ENCODE measurements around the gene DNAJC11. TPM values are rescaled to one million over a fixed set of nuclear protein-coding genes. Genes with fewer than 3 reads are reported as not detected.

The DNAJC11 gene
- total and polyA plus RNA-seq, 4 experiments from 2014 or later: 10.5 to 41.6 (median 31.7) TPM

- no peak overlapping the region for H3K27ac Mint-ChIP-seq
- H3K36me3 ChIP-seq (ENCODE audit: insufficient read depth, low read length): no peaks in the 10 kb centered on the region
- H3K4me1 Mint-ChIP-seq: peaks cover 0 to 2% (median under 1%) of the 10 kb centered on the region in 4 donors
- no peak overlapping the region for H3K4me3 Mint-ChIP-seq
- no peaks in the 10 kb centered on the region for H3K27me3 ChIP-seq (ENCODE audit: insufficient read depth, low read length)
- no peaks in the 10 kb centered on the region for H3K36me3 Mint-ChIP-seq
- H3K4me1 ChIP-seq (ENCODE audit: insufficient read depth, low read length): no peaks in the 10 kb centered on the region
- ChIA-PET POLR2A (ENCODE audit: partially characterized antibody) (no interaction called here), CTCF (ENCODE audit: partially characterized antibody) (no interaction called here)
- no peaks in the 10 kb centered on the region for H3K9me3 Mint-ChIP-seq
- H3K27ac ChIP-seq (ENCODE audit: low read depth, low read length): no peak overlapping the region
- no peak overlapping the region for H3K4me3 ChIP-seq (ENCODE audit: low read length in 2 of 2)
- intact Hi-C loops (cut with micrococcal nuclease): no loop called here
- no peaks in the 10 kb centered on the region for H3K9me3 ChIP-seq (ENCODE audit: control insufficient read depth in 1 of 2, low read length in 2 of 2)
- DNase-seq: no peak
- peaks cover 8% of the 10 kb centered on the region in 2 donors for H3K27me3 Mint-ChIP-seq
These were observed 23.0 kb upstream of the DNAJC11 start for GRCh38 chr1:6724517-6725141.

- H3K27me3 Mint-ChIP-seq: peaks cover 8% of the 10 kb centered on the region in 2 donors
- peaks cover 0 to 2% (median under 1%) of the 10 kb centered on the region in 4 donors for H3K4me1 Mint-ChIP-seq
- H3K4me3 ChIP-seq (ENCODE audit: low read length in 2 of 2): no peak overlapping the region
- H3K27me3 ChIP-seq (ENCODE audit: insufficient read depth, low read length): no peaks in the 10 kb centered on the region
- H3K4me1 ChIP-seq (ENCODE audit: insufficient read depth, low read length): no peaks in the 10 kb centered on the region
- no peak overlapping the region for H3K4me3 Mint-ChIP-seq
- no peaks in the 10 kb centered on the region for H3K9me3 ChIP-seq (ENCODE audit: control insufficient read depth in 1 of 2, low read length in 2 of 2)
- intact Hi-C loops (cut with micrococcal nuclease): no loop called here
- no peaks in the 10 kb centered on the region for H3K36me3 ChIP-seq (ENCODE audit: insufficient read depth, low read length)
- no peak for DNase-seq
- H3K27ac Mint-ChIP-seq: peak overlapping the region in 1 of 7 donors; percentile 28
- H3K36me3 Mint-ChIP-seq: no peaks in the 10 kb centered on the region
- H3K27ac ChIP-seq (ENCODE audit: low read depth, low read length): no peak overlapping the region
- ChIA-PET POLR2A (ENCODE audit: partially characterized antibody) (no interaction called here), CTCF (ENCODE audit: partially characterized antibody) (no interaction called here)
- H3K9me3 Mint-ChIP-seq: no peaks in the 10 kb centered on the region
These were observed 22.2 kb upstream of the DNAJC11 start for GRCh38 chr1:6723621-6724428.

DNA sequence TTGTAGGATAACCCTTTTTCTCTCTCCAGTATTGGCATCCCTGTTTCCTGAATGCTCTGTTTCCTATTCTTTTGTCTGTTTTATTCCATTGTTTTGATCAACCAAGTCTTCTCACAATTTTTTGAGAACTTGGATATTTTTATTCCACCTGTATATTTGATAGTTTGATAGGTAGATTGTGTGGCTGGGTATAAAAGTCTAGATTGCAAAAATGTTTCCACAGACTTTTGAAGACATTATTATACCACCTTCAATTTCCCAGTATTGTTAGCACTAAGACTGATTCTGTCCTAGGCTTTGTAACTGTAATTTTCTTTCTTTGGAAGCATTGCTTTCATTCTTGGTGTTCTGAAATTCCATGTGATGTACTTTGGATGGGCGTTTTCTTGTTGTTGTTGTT lies 9.6 kb upstream of the DNAJC11 start:
- H3K9me3 ChIP-seq (ENCODE audit: control insufficient read depth in 1 of 2, low read length in 2 of 2): peaks cover 0 to 7% of the 10 kb centered on the region in 2 donors
- POLR2A ChIA-PET (ENCODE audit: partially characterized antibody): no interaction called here

DNA sequence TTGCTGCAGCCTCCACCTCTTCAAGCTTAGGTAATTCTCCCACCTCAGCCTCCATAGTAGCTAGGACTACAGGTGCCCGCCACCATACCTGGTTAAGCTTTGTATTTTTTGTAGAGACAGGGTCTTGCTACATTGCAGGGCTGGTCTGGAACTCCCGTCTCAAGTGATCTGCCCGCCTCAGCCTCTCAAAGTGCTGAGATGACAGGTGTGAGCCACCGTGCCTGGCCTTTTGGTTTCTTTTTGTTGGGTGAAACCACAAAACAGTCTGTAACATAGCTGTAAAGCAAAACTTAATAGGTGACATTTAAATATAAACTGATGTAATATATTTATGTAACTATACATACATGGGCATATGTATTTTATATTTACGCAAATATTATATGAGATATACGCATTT lies 3.1 kb upstream of the DNAJC11 start:
- H3K36me3 Mint-ChIP-seq: peaks cover 0 to 3% of the 10 kb centered on the region in 2 donors
- H3K27ac Mint-ChIP-seq: peak overlapping the region in 1 of 7 donors; percentile 54
- H3K4me3 ChIP-seq (ENCODE audit: low read length in 2 of 2): no peak overlapping the region
- H3K4me1 ChIP-seq (ENCODE audit: insufficient read depth, low read length): peaks cover 18% of the 10 kb centered on the region
- peak overlapping the region in 2 of 8 donors; percentile 54 to 68 for H3K4me3 Mint-ChIP-seq
- H3K27ac ChIP-seq (ENCODE audit: low read depth, low read length): no peak overlapping the region
- peaks cover 4 to 7% of the 10 kb centered on the region in 2 donors for H3K27me3 Mint-ChIP-seq
- intact Hi-C loops (cut with micrococcal nuclease): loop anchor here (5.0 kb wide), 1 partner anchor 1068 kb away; the partner anchor contains the start of gene VAMP3
- no peaks in the 10 kb centered on the region for H3K27me3 ChIP-seq (ENCODE audit: insufficient read depth, low read length)
- no peaks in the 10 kb centered on the region for H3K36me3 ChIP-seq (ENCODE audit: insufficient read depth, low read length)
- CTCF ChIA-PET (ENCODE audit: partially characterized antibody): no interaction called here
- H3K4me1 Mint-ChIP-seq: peaks cover 13 to 26% (median 17%) of the 10 kb centered on the region in 4 donors
- no peaks in the 10 kb centered on the region for H3K9me3 ChIP-seq (ENCODE audit: control insufficient read depth in 1 of 2, low read length in 2 of 2)
- H3K9me3 Mint-ChIP-seq: peaks cover 0 to 3% (median 0%) of the 10 kb centered on the region in 8 donors
- POLR2A ChIA-PET (ENCODE audit: partially characterized antibody): no interaction called here
- DNase-seq: no peak

More for the DNA sequence above, 9.6 kb upstream of the DNAJC11 start:
- H3K4me1 ChIP-seq (ENCODE audit: insufficient read depth, low read length): no peaks in the 10 kb centered on the region
- Mint-ChIP-seq H3K4me1 (no peaks in the 10 kb centered on the region), H3K27me3 (peaks cover 13 to 14% of the 10 kb centered on the region in 2 donors), H3K4me3 (no peak overlapping the region), H3K9me3 (peaks cover 0 to 19% (median 15%) of the 10 kb centered on the region in 8 donors), H3K27ac (no peak overlapping the region), H3K36me3 (peaks cover 2 to 5% of the 10 kb centered on the region in 2 donors)
- H3K27me3 ChIP-seq (ENCODE audit: insufficient read depth, low read length): no peaks in the 10 kb centered on the region
- no peak for DNase-seq
- no peak overlapping the region for H3K27ac ChIP-seq (ENCODE audit: low read depth, low read length)
- CTCF ChIA-PET (ENCODE audit: partially characterized antibody): no interaction called here
- intact Hi-C loops (cut with micrococcal nuclease): no loop called here
- no peaks in the 10 kb centered on the region for H3K36me3 ChIP-seq (ENCODE audit: insufficient read depth, low read length)
- H3K4me3 ChIP-seq (ENCODE audit: low read length in 2 of 2): no peak overlapping the region

- Histone ChIP-seq H3K4me3 (ENCODE audit: low read length in 2 of 2) (no peak overlapping the region), H3K27ac (ENCODE audit: low read depth, low read length) (no peak overlapping the region), H3K27me3 (ENCODE audit: insufficient read depth, low read length) (no peaks in the 10 kb centered on the region), H3K4me1 (ENCODE audit: insufficient read depth, low read length) (peaks cover 22% of the 10 kb centered on the region), H3K36me3 (ENCODE audit: insufficient read depth, low read length) (no peaks in the 10 kb centered on the region), H3K9me3 (ENCODE audit: control insufficient read depth in 1 of 2, low read length in 2 of 2) (no peaks in the 10 kb centered on the region)
- Mint-ChIP-seq H3K9me3 (peaks cover 0 to 3% (median 0%) of the 10 kb centered on the region in 8 donors), H3K4me1 (peaks cover 15 to 31% (median 24%) of the 10 kb centered on the region in 4 donors), H3K27ac (peak overlapping the region in 4 of 7 donors; percentile 2 to 85 (median 58)), H3K27me3 (peaks cover 0 to 6% of the 10 kb centered on the region in 2 donors), H3K36me3 (peaks cover 0 to 6% of the 10 kb centered on the region in 2 donors), H3K4me3 (peak overlapping the region in 5 of 8 donors; percentile 23 to 62 (median 59))
- ChIA-PET CTCF (ENCODE audit: partially characterized antibody) (interaction anchor here (0.9 kb wide), 1 partner anchor 9 kb away, joined by 3 read pairs; no protein-coding TSS in a partner anchor), POLR2A (ENCODE audit: partially characterized antibody) (no interaction called here)
- no peak for DNase-seq
- intact Hi-C loops (cut with micrococcal nuclease): loop anchor here (5.0 kb wide), 1 partner anchor 1069 kb away; the partner anchor contains the start of gene VAMP3
These were observed 1.4 kb upstream of the DNAJC11 start for GRCh38 chr1:6703016-6703415.

GRCh38 chr1:6700853-6701436 lies 671 bp downstream of the DNAJC11 start:
- CTCF ChIA-PET (ENCODE audit: partially characterized antibody): interaction anchor here (0.6 to 1.5 kb wide), 4 partner anchors 11 to 84 kb away, joined by 3 to 7 read pairs (median 3); partner anchors contain the start of gene CAMTA1

More at GRCh38 chr1:6700853-6701436, 671 bp downstream of the DNAJC11 start:
- no peaks in the 10 kb centered on the region for H3K36me3 ChIP-seq (ENCODE audit: insufficient read depth, low read length)
- Mint-ChIP-seq H3K4me1 (peaks cover 17 to 31% (median 27%) of the 10 kb centered on the region in 4 donors), H3K27me3 (no peaks in the 10 kb centered on the region), H3K4me3 (peak overlapping the region; percentile 81 to 87 (median 83)), H3K36me3 (peaks cover 0 to 8% of the 10 kb centered on the region in 2 donors), H3K27ac (peak overlapping the region; percentile 39 to 87 (median 84)), H3K9me3 (peaks cover 0 to 1% (median 0%) of the 10 kb centered on the region in 8 donors)
- DNase-seq: no peak
- no peaks in the 10 kb centered on the region for H3K27me3 ChIP-seq (ENCODE audit: insufficient read depth, low read length)
- intact Hi-C loops (cut with micrococcal nuclease): loop anchor here (1.0 to 5.0 kb wide), 3 partner anchors 84 to 1071 kb away; partner anchors contain the start of genes CAMTA1, NOL9, TAS1R1 and VAMP3
- peak overlapping the region; percentile 84 for H3K27ac ChIP-seq (ENCODE audit: low read depth, low read length)
- POLR2A ChIA-PET (ENCODE audit: partially characterized antibody): interaction anchor here (0.6 to 1.5 kb wide), 8 partner anchors 16 to 458 kb away, joined by 3 to 5 read pairs (median 4); partner anchors contain the start of genes KLHL21 and NOL9
- peak overlapping the region; percentile 61 to 81 for H3K4me3 ChIP-seq (ENCODE audit: low read length in 2 of 2)
- H3K9me3 ChIP-seq (ENCODE audit: control insufficient read depth in 1 of 2, low read length in 2 of 2): no peaks in the 10 kb centered on the region
- peaks cover 22% of the 10 kb centered on the region for H3K4me1 ChIP-seq (ENCODE audit: insufficient read depth, low read length)

Data from CD4-positive, alpha-beta memory T cell (primary cell).